ENCODE measurements around the gene PID1.

DNA sequence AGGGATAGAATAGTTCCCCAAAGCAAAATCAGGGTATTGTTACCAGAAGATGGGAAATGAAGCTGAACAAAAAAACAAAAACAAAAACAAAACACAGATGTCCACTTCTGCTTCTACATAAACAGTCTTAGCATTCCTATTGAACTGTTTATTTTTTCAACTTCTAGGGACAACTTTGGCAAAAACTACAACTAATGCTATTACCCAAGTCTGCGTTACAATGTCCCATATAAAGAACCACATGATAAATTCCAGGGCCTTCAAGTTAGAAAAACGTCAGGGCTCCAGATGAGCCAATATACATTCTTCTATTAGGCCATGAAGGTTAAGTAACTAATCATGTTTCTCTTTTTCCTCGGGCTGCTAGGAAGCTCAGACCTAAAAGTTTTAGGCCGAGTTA, 16.9 kb downstream of the PID1 start:
- TF ChIP-seq, protein P1, sequence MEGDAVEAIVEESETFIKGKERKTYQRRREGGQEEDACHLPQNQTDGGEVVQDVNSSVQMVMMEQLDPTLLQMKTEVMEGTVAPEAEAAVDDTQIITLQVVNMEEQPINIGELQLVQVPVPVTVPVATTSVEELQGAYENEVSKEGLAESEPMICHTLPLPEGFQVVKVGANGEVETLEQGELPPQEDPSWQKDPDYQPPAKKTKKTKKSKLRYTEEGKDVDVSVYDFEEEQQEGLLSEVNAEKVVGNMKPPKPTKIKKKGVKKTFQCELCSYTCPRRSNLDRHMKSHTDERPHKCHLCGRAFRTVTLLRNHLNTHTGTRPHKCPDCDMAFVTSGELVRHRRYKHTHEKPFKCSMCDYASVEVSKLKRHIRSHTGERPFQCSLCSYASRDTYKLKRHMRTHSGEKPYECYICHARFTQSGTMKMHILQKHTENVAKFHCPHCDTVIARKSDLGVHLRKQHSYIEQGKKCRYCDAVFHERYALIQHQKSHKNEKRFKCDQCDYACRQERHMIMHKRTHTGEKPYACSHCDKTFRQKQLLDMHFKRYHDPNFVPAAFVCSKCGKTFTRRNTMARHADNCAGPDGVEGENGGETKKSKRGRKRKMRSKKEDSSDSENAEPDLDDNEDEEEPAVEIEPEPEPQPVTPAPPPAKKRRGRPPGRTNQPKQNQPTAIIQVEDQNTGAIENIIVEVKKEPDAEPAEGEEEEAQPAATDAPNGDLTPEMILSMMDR (IDR thresholded peaks at IDR 0.05), result no peak
- TF ChIP-seq POLR2A (IDR thresholded peaks at IDR 0.05) (no peak), POLR2AphosphoS5 (IDR thresholded peaks at IDR 0.05) (no peak)

Measured in sigmoid colon (tissue), 4 donors.